GM23248 (cell line): ENCODE results near the gene SNRPD2. TPM values are rescaled to one million over a fixed set of nuclear protein-coding genes. Genes with fewer than 3 reads are reported as not detected.

Experiments used
- DNase-seq: peaks from one replicate; pipeline ENCODE4 v3.0.0-alpha.2; 2015
- H2AFZ ChIP-seq: fragments of 200-600 bp; sonication (generic); 2 replicates; pipeline ENCODE4 v1.6.1; 2016; ENCODE audit warnings: antibody characterized with exemption
- H3F3A ChIP-seq: fragments of 200-600 bp; sonication (generic); 2 replicates; pipeline ENCODE4 v1.6.1; 2016; ENCODE audit warnings: mild to moderate bottlenecking, antibody characterized with exemption, mixed run types; ENCODE audit not compliant: insufficient read depth
- H3K27ac ChIP-seq: fragments of 200-600 bp; sonication (generic); 2 replicates; pipeline ENCODE4 v1.5.1; 2016; ENCODE audit warnings: mild to moderate bottlenecking
- H3K27me3 ChIP-seq: fragments of 200-600 bp; sonication (generic); replicated peaks from 2 replicates; pipeline ENCODE4 v1.6.1; 2016; ENCODE audit warnings: mild to moderate bottlenecking; ENCODE audit not compliant: insufficient read depth
- H3K36me3 ChIP-seq: fragments of 200-600 bp; sonication (generic); 2 replicates; pipeline ENCODE4 v1.6.1; 2016; ENCODE audit warnings: low read depth, mild to moderate bottlenecking
- H3K4me1 ChIP-seq: fragments of 200-600 bp; sonication (generic); 2 replicates; pipeline ENCODE4 v1.6.1; 2016; ENCODE audit warnings: mild to moderate bottlenecking; ENCODE audit not compliant: insufficient read depth
- H3K4me2 ChIP-seq: fragments of 200-600 bp; sonication (generic); one replicate; pipeline ENCODE4 v1.6.1; 2016; ENCODE audit warnings: mild to moderate bottlenecking; ENCODE audit not compliant: unreplicated experiment
- H3K4me3 ChIP-seq: fragments of 200-600 bp; sonication (generic); 2 replicates; pipeline ENCODE4 v1.5.1; 2016; ENCODE audit warnings: mild to moderate bottlenecking
- H3K79me2 ChIP-seq: fragments of 200-600 bp; sonication (generic); 2 replicates; pipeline ENCODE4 v1.6.1; 2016; ENCODE audit warnings: mild to moderate bottlenecking; ENCODE audit not compliant: insufficient read depth
- H3K9ac ChIP-seq: fragments of 200-600 bp; sonication (generic); 2 replicates; pipeline ENCODE4 v1.6.1; 2016; ENCODE audit warnings: mild to moderate bottlenecking
- H3K9me2 ChIP-seq: fragments of 200-600 bp; sonication (generic); 2 replicates; pipeline ENCODE4 v1.6.1; 2016; ENCODE audit warnings: mixed run types, mild to moderate bottlenecking, moderate library complexity; ENCODE audit not compliant: insufficient read depth
- H3K9me3 ChIP-seq: fragments of 200-600 bp; sonication (generic); one replicate; pipeline ENCODE4 v1.6.1; 2017; ENCODE audit warnings: low read depth
- H4K20me1 ChIP-seq: fragments of 200-600 bp; sonication (generic); 2 replicates; pipeline ENCODE4 v1.6.0; 2016; ENCODE audit not compliant: insufficient read depth
- EZH2 ChIP-seq: fragments of 200-600 bp; sonication (generic); IDR thresholded peaks from 2 replicates; pipeline ENCODE4 v1.6.1; 2018; ENCODE audit warnings: antibody characterized with exemption, mild to moderate bottlenecking; ENCODE audit not compliant: insufficient read depth, poor library complexity, severe bottlenecking
- EZH2phosphoT487 ChIP-seq: fragments of 200-600 bp; sonication (generic); IDR thresholded peaks from 2 replicates; pipeline ENCODE4 v1.6.1; 2018; ENCODE audit warnings: antibody characterized with exemption, moderate library complexity, mild to moderate bottlenecking, low read depth; ENCODE audit not compliant: insufficient read depth
- WGBS, 2 experiments: methylation state at CpG; one replicate each; pipeline ENCODE4 v1.1.6; 2015 to 2017; ENCODE audit warnings: low lambda C conversion rate in 2 of 2, low coverage in 1 of 2; ENCODE audit errors: missing lambda C conversion rate in 2 of 2; 5-methylcytosine and 5-hydroxymethylcytosine counted together
- in situ Hi-C: fragments of 300-500 bp; cut with MboI; formaldehyde crosslinking; loops from 2 replicates; pipeline ENCODE4 v1.15.0; 2020
- polyA plus RNA-seq: library from polyadenylated mRNA; unstranded; fragments of >200 nt; fragmentation: Nextera tagmentation; extraction: Ambion mirVana; gene quantifications from 2 replicates; pipeline ENCODE4 v1.2.1, GENCODE V29; 2016
- total RNA-seq: library from RNA; depleted of rRNA; stranded (reverse); fragments of >200 nt; shearing (Covaris generic); gene quantifications from 2 replicates; pipeline ENCODE4 v1.2.3, GENCODE V29; 2014

The SNRPD2 gene
- total and polyA plus RNA-seq, 2 experiments from 2014 or later: 129 to 544 TPM

GRCh38 chr19:45643024-45643926 lies 48.5 kb downstream of the SNRPD2 start:
- WGBS, 2 experiments: 14 to 17% methylated on average over 36 to 37 of the region's 39 CpGs
- H3K27ac ChIP-seq: no peak overlapping the region; the same call in 1 of the 2 replicates
- peaks cover 3% of the 10 kb centered on the region; the same call in 1 of the 2 replicates for H3K4me1 ChIP-seq
- H4K20me1 ChIP-seq: no peaks in the 10 kb centered on the region
- no peaks in the 10 kb centered on the region for H3K27me3 ChIP-seq
- no peaks in the 10 kb centered on the region for H3K9me3 ChIP-seq
- H3K4me3 ChIP-seq: peak overlapping the region; percentile 28; the same call in 1 of the 2 replicates
- peaks cover 8% of the 10 kb centered on the region for H3K79me2 ChIP-seq
- no peak overlapping the region for H2AFZ ChIP-seq
- no peak overlapping the region for H3K9ac ChIP-seq
- peaks cover 14% of the 10 kb centered on the region for H3F3A ChIP-seq
- TF ChIP-seq EZH2phosphoT487 (no peak), EZH2 (no peak)
- H3K4me2 ChIP-seq: peak overlapping the region; percentile 84
- peak; percentile 75 for DNase-seq
- in situ Hi-C loops: no loop called here
- H3K9me2 ChIP-seq: no peaks in the 10 kb centered on the region
- H3K36me3 ChIP-seq: no peaks in the 10 kb centered on the region

GRCh38 chr19:45641274-45642105 lies 50.3 kb downstream of the SNRPD2 start:
- Histone ChIP-seq H3K9me2 (no peaks in the 10 kb centered on the region), H3K4me2 (peak overlapping the region; percentile 84), H3F3A (peaks cover 14% of the 10 kb centered on the region), H3K4me1 (peaks cover 10% of the 10 kb centered on the region; the same call in 1 of the 2 replicates), H3K4me3 (peak overlapping the region; percentile 67), H3K9ac (peak overlapping the region; percentile 74), H3K36me3 (no peaks in the 10 kb centered on the region), H3K27me3 (no peaks in the 10 kb centered on the region), H3K9me3 (no peaks in the 10 kb centered on the region), H3K27ac (peak overlapping the region; percentile 77), H4K20me1 (no peaks in the 10 kb centered on the region), H2AFZ (peak overlapping the region; percentile 91), H3K79me2 (peaks cover 15% of the 10 kb centered on the region)
- WGBS, 2 experiments: 4 to 6% methylated on average over 38 to 40 of the region's 40 CpGs
- in situ Hi-C loops: no loop called here
- peak; percentile 80 for DNase-seq
- TF ChIP-seq EZH2phosphoT487: no peak
- no peak for TF ChIP-seq EZH2

GRCh38 chr19:45640849-45641273 lies 50.9 kb downstream of the SNRPD2 start:
- Histone ChIP-seq H3F3A (peaks cover 14% of the 10 kb centered on the region), H3K4me1 (peaks cover 10% of the 10 kb centered on the region; the same call in 1 of the 2 replicates), H2AFZ (peak overlapping the region; percentile 91; the same call in 1 of the 2 replicates), H3K36me3 (no peaks in the 10 kb centered on the region), H3K27ac (peak overlapping the region; percentile 77), H3K9me3 (no peaks in the 10 kb centered on the region), H3K4me3 (peak overlapping the region; percentile 67; the same call in 1 of the 2 replicates), H3K4me2 (peak overlapping the region; percentile 84), H3K9ac (no peak overlapping the region), H4K20me1 (no peaks in the 10 kb centered on the region), H3K27me3 (no peaks in the 10 kb centered on the region), H3K9me2 (no peaks in the 10 kb centered on the region), H3K79me2 (peaks cover 15% of the 10 kb centered on the region)
- WGBS, 2 experiments: 67 to 69% methylated on average over 17 of the region's 17 CpGs
- DNase-seq: no peak
- TF ChIP-seq EZH2 (no peak), EZH2phosphoT487 (no peak)
- in situ Hi-C loops: no loop called here
